Inflammatory macrophage treated with lipopolysaccharide for 4 hours (primary cell): ENCODE results near the gene TMOD2.
A peak's percentile ranks its signal among the peaks of the same experiment; 100 is the strongest.

ENCODE experiments used
- DNase-seq: peaks from one replicate; pipeline ENCODE4 v3.0.0-alpha.2; 2020

The TMOD2 gene

GRCh38 chr15:51828621-51829375 is 77.4 kb downstream of the TMOD2 start:
- no peak for DNase-seq

GRCh38 chr15:51829376-51830275 is 78.2 kb downstream of the TMOD2 start, which contains the start of gene TMOD3:
TSS of gene TMOD3 (plus strand) at chr15:51829653. CDS start at chr15:51862885, 33,232 bp downstream.
- DNase-seq: peak; percentile 91

- peak; percentile 45 for DNase-seq
Measured at GRCh38 chr15:51830276-51830806, 78.9 kb downstream of the TMOD2 start.

GRCh38 chr15:51833772-51834171 is 82.4 kb downstream of the TMOD2 start:
- DNase-seq: no peak

- DNase-seq: peak; percentile 82
Measured at GRCh38 chr15:51837792-51838251, 86.4 kb downstream of the TMOD2 start.

GRCh38 chr15:51838270-51838669 is 86.9 kb downstream of the TMOD2 start:
- no peak for DNase-seq

GRCh38 chr15:51840692-51841091 is 89.3 kb downstream of the TMOD2 start:
- peak; percentile 26 for DNase-seq

- peak; percentile 82 for DNase-seq
Measured at GRCh38 chr15:51841406-51842040, 90.1 kb downstream of the TMOD2 start.

GRCh38 chr15:51842265-51842664 is 90.9 kb downstream of the TMOD2 start:
- no peak for DNase-seq

- peak; percentile 69 for DNase-seq
Measured at GRCh38 chr15:51842852-51843737, 91.7 kb downstream of the TMOD2 start.

- DNase-seq: no peak
Measured at GRCh38 chr15:51844747-51845426, 93.5 kb downstream of the TMOD2 start.

GRCh38 chr15:51846066-51846462 is 94.7 kb downstream of the TMOD2 start:
- DNase-seq: no peak

- peak; percentile 89 for DNase-seq
Measured at GRCh38 chr15:51846463-51847230, 95.2 kb downstream of the TMOD2 start.

GRCh38 chr15:51848811-51849210 is 97.4 kb downstream of the TMOD2 start:
- no peak for DNase-seq

GRCh38 chr15:51849860-51850259 is 98.5 kb downstream of the TMOD2 start:
- no peak for DNase-seq

GRCh38 chr15:51853998-51854397 is 102.6 kb downstream of the TMOD2 start:
- DNase-seq: no peak

- DNase-seq: peak; percentile 43
Measured at GRCh38 chr15:51855612-51856011, 104.2 kb downstream of the TMOD2 start.

- DNase-seq: no peak
Measured at GRCh38 chr15:51856714-51857380, 105.5 kb downstream of the TMOD2 start.

GRCh38 chr15:51861557-51862359 is 110.4 kb downstream of the TMOD2 start:
- DNase-seq: peak; percentile 56
